Stimulated activated CD4-positive, alpha-beta T cell treated with anti-CD3 and anti-CD28 coated beads, TNF-alpha, amount 100 ng/mL, for 24 hours (primary cell): ENCODE results near the gene CTIF.

ENCODE experiments used
- DNase-seq, 3 experiments: peaks; one replicate each; pipeline ENCODE4 v3.0.0-alpha.2; 2020; ENCODE audit warnings: low read depth in 3 of 3

The CTIF gene

GRCh38 chr18:48551100-48551499, 12.3 kb downstream of the CTIF start:
- DNase-seq, result no peak

GRCh38 chr18:48552130-48552529, 13.3 kb downstream of the CTIF start:
- no peak for DNase-seq

- no peak for DNase-seq
These were observed 14.4 kb downstream of the CTIF start for GRCh38 chr18:48553236-48553635.

- DNase-seq, result no peak
These were observed 16.0 kb downstream of the CTIF start for GRCh38 chr18:48554610-48555400.

GRCh38 chr18:48555465-48555995, 16.7 kb downstream of the CTIF start:
- no peak for DNase-seq

GRCh38 chr18:48557640-48558174, 18.9 kb downstream of the CTIF start:
- no peak for DNase-seq

GRCh38 chr18:48558248-48558647, 19.4 kb downstream of the CTIF start:
- no peak for DNase-seq

GRCh38 chr18:48560491-48560890, 21.7 kb downstream of the CTIF start:
- no peak for DNase-seq

- DNase-seq, result no peak
These were observed 23.2 kb downstream of the CTIF start for GRCh38 chr18:48562075-48562474.

- no peak for DNase-seq
These were observed 24.2 kb downstream of the CTIF start for GRCh38 chr18:48563027-48563426.

- DNase-seq, result no peak
These were observed 25.3 kb downstream of the CTIF start for GRCh38 chr18:48564139-48564538.

- no peak for DNase-seq
These were observed 26.3 kb downstream of the CTIF start for GRCh38 chr18:48565105-48565504.

- DNase-seq, result no peak
These were observed 27.8 kb downstream of the CTIF start for GRCh38 chr18:48566589-48566988.

GRCh38 chr18:48567388-48567787, 28.6 kb downstream of the CTIF start:
- DNase-seq, result no peak

GRCh38 chr18:48569139-48569914, 30.5 kb downstream of the CTIF start:
- no peak for DNase-seq

GRCh38 chr18:48569915-48570264, 31.1 kb downstream of the CTIF start:
- no peak for DNase-seq

- no peak for DNase-seq
These were observed 31.5 kb downstream of the CTIF start for GRCh38 chr18:48570313-48570712.

- no peak for DNase-seq
These were observed 33.0 kb downstream of the CTIF start for GRCh38 chr18:48571639-48572384.

GRCh38 chr18:48572402-48573126, 33.7 kb downstream of the CTIF start:
- DNase-seq, result no peak

GRCh38 chr18:48573632-48574283, 34.9 kb downstream of the CTIF start:
- DNase-seq, result no peak
